K562 (cell line): ENCODE data around the gene N4BP3. TPM values are rescaled to one million over a fixed set of nuclear protein-coding genes. Genes with fewer than 3 reads are reported as not detected.

Source experiments
- ATF1 ChIP-seq, 2 experiments: fragments of 450-650 bp in 1 of 2; IDR thresholded peaks; 2 replicates each; pipeline ENCODE4 v1.6.1; 2016; ENCODE audit warnings: missing compliant biosample characterization in 1 of 2, missing genetic modification characterization in 1 of 2
- E2F6 ChIP-seq, 2 experiments: IDR thresholded peaks; 2 replicates each; pipeline ENCODE4 v1.6.1; 2011; ENCODE audit warnings: borderline replicate concordance in 1 of 2, control low read depth in 1 of 2, low read depth in 1 of 2, low read length in 1 of 2, mild to moderate bottlenecking in 1 of 2, mixed read lengths in 1 of 2, moderate library complexity in 1 of 2; ENCODE audit not compliant: insufficient read depth in 1 of 2, insufficient read length in 1 of 2, poor library complexity in 1 of 2, severe bottlenecking in 1 of 2; ENCODE audit errors: extremely low read depth in 1 of 2
- E2F8 ChIP-seq: fragments of 450-650 bp; IDR thresholded peaks from 2 replicates; pipeline ENCODE4 v1.7.1; 2018; ENCODE audit warnings: mild to moderate bottlenecking, low read depth; ENCODE audit not compliant: partially characterized antibody
- GMEB1 ChIP-seq: fragments of 250-450 bp; sonication (Bioruptor Pico); IDR thresholded peaks from 2 replicates; pipeline ENCODE4 v1.4.0; 2020; ENCODE audit warnings: mild to moderate bottlenecking
- GTF2E2 ChIP-seq: fragments of 200-800 bp; sonication (Bioruptor generic); IDR thresholded peaks from 2 replicates; pipeline ENCODE4 v1.6.1; 2016; ENCODE audit warnings: missing genetic modification characterization, missing compliant biosample characterization
- HMGN3 ChIP-seq: IDR thresholded peaks from 2 replicates; pipeline ENCODE4 v1.6.1; 2011; ENCODE audit warnings: borderline replicate concordance, low read depth, mild to moderate bottlenecking, mixed read lengths, low read length; ENCODE audit not compliant: insufficient read length; ENCODE audit errors: extremely low read depth
- MAFK ChIP-seq: IDR thresholded peaks from 2 replicates; pipeline ENCODE4 v1.6.1; 2011; ENCODE audit warnings: low read length, improper control_type of control experiment
- MAZ ChIP-seq, 2 experiments: fragments of 450-650 bp in 1 of 2; sonication (generic) in 1 of 2; formaldehyde crosslinking; IDR thresholded peaks in 1 of 2; conservative IDR thresholded peaks in 1 of 2; 2 replicates each; pipeline versions ENCODE4 v1.4.0 to v1.5.0; 2020; ENCODE audit warnings: mild to moderate bottlenecking in 1 of 2, missing genetic modification reagents in 1 of 2
- MTA3 ChIP-seq: fragments of 450-650 bp; formaldehyde crosslinking; IDR thresholded peaks from 2 replicates; pipeline ENCODE4 v1.6.1; 2017; ENCODE audit warnings: mild to moderate bottlenecking, borderline replicate concordance
- NRF1 ChIP-seq, 2 experiments: fragments of 450-650 bp; IDR thresholded peaks in 1 of 2; conservative IDR thresholded peaks in 1 of 2; 2 replicates each; pipeline ENCODE4 v1.6.1; 2014; ENCODE audit warnings: mild to moderate bottlenecking in 2 of 2
- PHF8 ChIP-seq: fragments of 200-600 bp; sonication (generic); IDR thresholded peaks from 2 replicates; pipeline ENCODE4 v1.6.1; 2012; ENCODE audit warnings: mixed run types, mild to moderate bottlenecking, inconsistent platforms, low read length, moderate library complexity, borderline replicate concordance
- PML ChIP-seq: IDR thresholded peaks from 2 replicates; pipeline ENCODE4 v1.6.1; 2012; ENCODE audit warnings: low read length, inconsistent platforms
- POLR2AphosphoS5 ChIP-seq: IDR thresholded peaks from 2 replicates; pipeline ENCODE4 v1.6.1; 2011; ENCODE audit warnings: mild to moderate bottlenecking, low read depth, low read length, moderate library complexity; ENCODE audit not compliant: control insufficient read depth, insufficient read depth
- SPI1 ChIP-seq: IDR thresholded peaks from 2 replicates; pipeline ENCODE4 v1.6.1; 2011; ENCODE audit warnings: low read depth, low read length, control low read depth, borderline replicate concordance
- SREBF1 ChIP-seq: fragments of 150-350 bp; IDR thresholded peaks from 2 replicates; pipeline ENCODE4 v1.6.1; 2014; ENCODE audit warnings: antibody characterized with exemption, low read depth, low read length, borderline replicate concordance
- TOE1 ChIP-seq, 2 experiments: fragments of 450-650 bp in 1 of 2; sonication (generic) in 1 of 2; formaldehyde crosslinking in 1 of 2; IDR thresholded peaks; 2 replicates each; pipeline versions ENCODE4 v1.7.1 to v1.8.0; 2016 to 2022; ENCODE audit warnings: borderline replicate concordance in 2 of 2, mild to moderate bottlenecking in 2 of 2, antibody characterized with exemption in 1 of 2, inconsistent platforms in 1 of 2, low read depth in 1 of 2, missing genetic modification reagents in 1 of 2, moderate library complexity in 1 of 2
- ZNF431 ChIP-seq: sonication (generic); formaldehyde crosslinking; IDR thresholded peaks from 2 replicates; pipeline ENCODE4 v1.8.0; 2022; ENCODE audit warnings: mild to moderate bottlenecking, missing genetic modification reagents
- polyA plus RNA-seq, 8 experiments: library from polyadenylated mRNA; depleted of rRNA in 4 of 8; stranded (reverse) in 5 of 8; unstranded in 3 of 8; fragments of >200 nt; fragmentation: Nextera tagmentation in 2 of 8; fragmentation: Illumina TruSeq in 1 of 8; extraction: Ambion mirVana in 2 of 8; extraction: Trizol in 1 of 8; gene quantifications; 2 replicates each; pipeline versions ENCODE4 v1.2.1 to v1.2.3, GENCODE V29; 2011 to 2014; ENCODE audit warnings: inconsistent platforms in 1 of 8, missing spikeins in 1 of 8
- total RNA-seq, 7 experiments: library from RNA; depleted of rRNA in 6 of 7; stranded (reverse); fragments of >200 nt in 6 of 7; fragmentation: Illumina TruSeq in 2 of 7; extraction: Trizol in 2 of 7; gene quantifications; 2 replicates each; pipeline versions ENCODE4 v1.2.1 to v1.2.3, GENCODE V29; 2011 to 2021; ENCODE audit warnings: low replicate concordance in 1 of 7

Gene N4BP3
- total and polyA plus RNA-seq, 9 of the 15 experiments (the other 6 are each of a cell fraction or from before 2014, with no cell fraction given): 0.06 to 7.0 (median 2.4) TPM

DNA sequence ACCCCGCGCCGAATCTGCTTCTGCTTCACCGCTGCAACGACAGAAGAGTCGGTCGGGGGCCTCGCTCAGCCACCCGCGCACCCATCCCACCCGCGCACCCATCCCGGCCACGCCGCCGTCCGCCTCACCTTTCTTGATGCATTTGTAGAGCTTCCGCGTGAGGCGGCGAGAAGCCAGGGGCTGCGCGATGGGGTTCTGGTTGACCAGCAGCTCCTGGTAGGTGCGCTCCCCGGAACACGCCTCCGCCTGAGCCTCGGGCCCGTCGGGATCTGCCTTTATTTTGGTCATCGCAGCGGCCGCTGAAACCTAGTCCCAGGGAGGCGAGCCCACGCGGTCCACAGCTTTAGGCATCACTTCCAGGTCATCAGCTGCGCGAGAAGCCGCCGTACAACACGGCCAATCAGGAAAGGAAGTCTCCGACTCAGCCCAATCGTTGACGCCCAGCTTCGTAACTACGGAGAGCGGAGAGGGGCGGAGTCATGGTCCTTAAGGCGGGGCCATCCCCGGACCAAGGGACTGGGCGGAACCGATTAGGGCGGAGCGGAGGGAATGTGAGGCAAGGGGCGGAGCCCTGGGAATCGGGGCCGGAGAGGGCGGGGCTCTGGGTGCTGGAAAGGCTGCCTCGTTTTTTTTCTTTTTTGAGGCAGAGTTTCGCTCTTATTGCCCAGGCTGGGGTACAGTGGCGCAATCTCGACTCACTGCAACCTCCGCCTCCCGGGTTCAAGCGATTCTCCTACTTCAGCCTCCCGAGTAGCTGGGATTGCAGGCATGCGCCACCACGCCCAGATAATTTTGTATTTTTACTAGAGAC, 40.4 kb downstream of the N4BP3 start, which contains the start of gene NHP2 (continued):
- peak; percentile 23 to 26 for TF ChIP-seq E2F6 (IDR thresholded peaks at IDR 0.05; ENCODE audit: borderline replicate concordance in 1 of 2, extremely low read depth in 1 of 2, insufficient read depth in 1 of 2, insufficient read length in 1 of 2, low read depth in 1 of 2, low read length in 1 of 2, poor library complexity in 1 of 2, severe bottlenecking in 1 of 2)
- 0 out of 2 replicates have a peak, but pooled peaks have one; percentile 27 for TF ChIP-seq PML
- TF ChIP-seq GTF2E2: no peak
- TF ChIP-seq POLR2AphosphoS5: peak; percentile 53
- peak; percentile 65; the same call in 1 of the 2 replicates for TF ChIP-seq SPI1
- peak; percentile 76; the same call in 1 of the 2 replicates for TF ChIP-seq PHF8
- TF ChIP-seq ATF1 (CRISPR knock-in tag; IDR thresholded peaks at IDR 0.05): peak; percentile 82
- TF ChIP-seq ATF1 (tag; IDR thresholded peaks at IDR 0.05): peak; percentile 97
- peak; percentile 24; the same call in 1 of the 2 replicates for TF ChIP-seq GMEB1 (CRISPR knock-in tag)
- TF ChIP-seq MTA3: peak; percentile 97
- no peak for TF ChIP-seq SREBF1
- TF ChIP-seq ZNF431 (CRISPR knock-in tag): no peak
- TF ChIP-seq MAZ (CRISPR knock-in tag; conservative IDR thresholded peaks at IDR 0.05 in 1 of 2, IDR thresholded peaks at IDR 0.05 in 1 of 2): peak in 1 of 2 experiments; percentile 86; a peak in 2 of 4 replicates
- TF ChIP-seq E2F8: peak; percentile 81
- peak; percentile 86 to 89 for TF ChIP-seq NRF1 (conservative IDR thresholded peaks at IDR 0.05 in 1 of 2, IDR thresholded peaks at IDR 0.05 in 1 of 2)
- TF ChIP-seq MAFK: no peak
- TF ChIP-seq TOE1 (IDR thresholded peaks at IDR 0.05; ENCODE audit: borderline replicate concordance): peak; percentile 81
- no peak for TF ChIP-seq TOE1 (CRISPR knock-in tag; IDR thresholded peaks at IDR 0.05; ENCODE audit: borderline replicate concordance, low read depth)
- peak; percentile 18 for TF ChIP-seq HMGN3
